Tongue (tissue), 2 donors: ENCODE results near the gene METTL4. TPM values are rescaled to one million over a fixed set of nuclear protein-coding genes. Genes with fewer than 3 reads are reported as not detected.

Experiments
- DNase-seq: peaks from one replicate; pipeline ENCODE4 v3.0.0-alpha.2; 2015
- total RNA-seq: library from RNA; depleted of rRNA; stranded (reverse); fragments of >200 nt; gene quantifications from one replicate; pipeline ENCODE4 v1.2.3, GENCODE V29; 2014

The METTL4 gene
- total RNA-seq = 12.2 TPM

- peak; percentile 96 for DNase-seq
Observed at GRCh38 chr18:2571200-2572170, at the start of gene METTL4, which contains the start of gene NDC80. TSS of gene METTL4 (minus strand) at chr18:2571505. CDS start at chr18:2567216, 4,289 bp downstream. TSS of gene NDC80 (plus strand) at chr18:2571557. CDS start at chr18:2572986, 1,429 bp downstream.

GRCh38 chr18:2618009-2618408 is 46.7 kb upstream of the METTL4 start:
- DNase-seq = no peak

GRCh38 chr18:2617401-2617998 is 46.2 kb upstream of the METTL4 start:
- no peak for DNase-seq

GRCh38 chr18:2612996-2613395 is 41.7 kb upstream of the METTL4 start:
- DNase-seq = no peak

- DNase-seq = no peak
Observed at GRCh38 chr18:2610549-2610948, 39.2 kb upstream of the METTL4 start.

GRCh38 chr18:2609604-2610003 is 38.3 kb upstream of the METTL4 start:
- DNase-seq = no peak

GRCh38 chr18:2606335-2606734 is 35.0 kb upstream of the METTL4 start:
- no peak for DNase-seq

GRCh38 chr18:2602844-2603243 is 31.5 kb upstream of the METTL4 start:
- DNase-seq = no peak

GRCh38 chr18:2597639-2598038 is 26.3 kb upstream of the METTL4 start:
- no peak for DNase-seq

- no peak for DNase-seq
Observed at GRCh38 chr18:2590303-2590702, 19.0 kb upstream of the METTL4 start.

- no peak for DNase-seq
Observed at GRCh38 chr18:2589345-2590068, 18.2 kb upstream of the METTL4 start.

GRCh38 chr18:2588666-2589344 is 17.5 kb upstream of the METTL4 start:
- DNase-seq = no peak

- no peak for DNase-seq
Observed at GRCh38 chr18:2587788-2588187, 16.5 kb upstream of the METTL4 start.

GRCh38 chr18:2573408-2573807 is 2.1 kb upstream of the METTL4 start:
- DNase-seq = no peak

- DNase-seq = no peak
Observed at GRCh38 chr18:2572892-2573291, 1.6 kb upstream of the METTL4 start.

- peak; percentile 24 for DNase-seq
Observed at GRCh38 chr18:2572171-2572569, 865 bp upstream of the METTL4 start.

- DNase-seq = no peak
Observed at GRCh38 chr18:2570772-2571199, 519 bp downstream of the METTL4 start.

GRCh38 chr18:2569338-2570207 is 1.7 kb downstream of the METTL4 start:
- no peak for DNase-seq

GRCh38 chr18:2568605-2569004 is 2.7 kb downstream of the METTL4 start:
- no peak for DNase-seq

GRCh38 chr18:2568129-2568528 is 3.2 kb downstream of the METTL4 start:
- no peak for DNase-seq

GRCh38 chr18:2564373-2564772 is 6.9 kb downstream of the METTL4 start:
- DNase-seq = no peak
